ENCODE data around the gene SH2D5. TPM values are rescaled to one million over a fixed set of nuclear protein-coding genes. Genes with fewer than 3 reads are reported as not detected.
A peak's percentile ranks its signal among the peaks of the same experiment; 100 is the strongest.

Gene SH2D5
- 1 to 10 TPM in 2 of 3 donors, under 1 TPM in 1; 0.64 to 1.2 (median 1.2) TPM for polyA plus RNA-seq (ENCODE audit: insufficient read length in 3 of 3)

- DNase-seq (ENCODE audit: low read depth in 3 of 3, low spot score in 2 of 3), result peak in 1 of 3 donors; percentile 66
Observed at GRCh38 chr1:20732588-20733359, at the start of gene SH2D5. TSS of gene SH2D5 (minus strand) at chr1:20732703. CDS start at chr1:20728044, 4,659 bp downstream.

- no peak for DNase-seq (ENCODE audit: low read depth in 3 of 3, low spot score in 2 of 3)
Observed at GRCh38 chr1:20775700-20776099, 43.2 kb upstream of the SH2D5 start.

- no peak for DNase-seq (ENCODE audit: low read depth in 3 of 3, low spot score in 2 of 3)
Observed at GRCh38 chr1:20771780-20772179, 39.3 kb upstream of the SH2D5 start.

GRCh38 chr1:20770314-20771087 is 38.0 kb upstream of the SH2D5 start:
- no peak for DNase-seq (ENCODE audit: low read depth in 3 of 3, low spot score in 2 of 3)

GRCh38 chr1:20767271-20767670 is 34.8 kb upstream of the SH2D5 start:
- DNase-seq (ENCODE audit: low read depth in 3 of 3, low spot score in 2 of 3), result no peak

- no peak for DNase-seq (ENCODE audit: low read depth in 3 of 3, low spot score in 2 of 3)
Observed at GRCh38 chr1:20763417-20763816, 30.9 kb upstream of the SH2D5 start.

- no peak for DNase-seq (ENCODE audit: low read depth in 3 of 3, low spot score in 2 of 3)
Observed at GRCh38 chr1:20760322-20760721, 27.8 kb upstream of the SH2D5 start.

GRCh38 chr1:20753589-20753988 is 21.1 kb upstream of the SH2D5 start:
- no peak for DNase-seq (ENCODE audit: low read depth in 3 of 3, low spot score in 2 of 3)

- no peak for DNase-seq (ENCODE audit: low read depth in 3 of 3, low spot score in 2 of 3)
Observed at GRCh38 chr1:20751462-20751990, 19.0 kb upstream of the SH2D5 start.

- no peak for DNase-seq (ENCODE audit: low read depth in 3 of 3, low spot score in 2 of 3)
Observed at GRCh38 chr1:20742671-20743070, 10.2 kb upstream of the SH2D5 start.

- DNase-seq (ENCODE audit: low read depth in 3 of 3, low spot score in 2 of 3), result no peak
Observed at GRCh38 chr1:20740781-20741180, 8.3 kb upstream of the SH2D5 start.

- no peak for DNase-seq (ENCODE audit: low read depth in 3 of 3, low spot score in 2 of 3)
Observed at GRCh38 chr1:20739225-20739624, 6.7 kb upstream of the SH2D5 start.

- DNase-seq (ENCODE audit: low read depth in 3 of 3, low spot score in 2 of 3), result no peak
Observed at GRCh38 chr1:20735581-20736111, 3.1 kb upstream of the SH2D5 start.

- DNase-seq (ENCODE audit: low read depth in 3 of 3, low spot score in 2 of 3), result no peak
Observed at GRCh38 chr1:20733360-20733975, 965 bp upstream of the SH2D5 start.

- DNase-seq (ENCODE audit: low read depth in 3 of 3, low spot score in 2 of 3), result no peak
Observed at GRCh38 chr1:20732071-20732587, 374 bp downstream of the SH2D5 start.

GRCh38 chr1:20731057-20731991 is 1.2 kb downstream of the SH2D5 start:
- DNase-seq (ENCODE audit: low read depth in 3 of 3, low spot score in 2 of 3), result no peak

- DNase-seq (ENCODE audit: low read depth in 3 of 3, low spot score in 2 of 3), result no peak
Observed at GRCh38 chr1:20730690-20731056, 1.8 kb downstream of the SH2D5 start.

GRCh38 chr1:20729990-20730689 is 2.4 kb downstream of the SH2D5 start:
- DNase-seq (ENCODE audit: low read depth in 3 of 3, low spot score in 2 of 3), result no peak
